ENCODE data around the gene ESX1.
A peak's percentile ranks its signal among the peaks of the same experiment; 100 is the strongest.

The ESX1 gene

GRCh38 chrX:104282166-104282725 is 27.5 kb upstream of the ESX1 start:
- Histone ChIP-seq H2BK15ac (replicated peaks; ENCODE audit: low read depth) (no peak overlapping the region), H3K79me1 (ENCODE audit: low read length) (no peaks in the 10 kb centered on the region), H3K4me1 (ENCODE audit: control insufficient read depth, low read depth, low read length) (no peaks in the 10 kb centered on the region), H3K18ac (ENCODE audit: low read length) (no peak overlapping the region), H4K5ac (ENCODE audit: low read length) (no peak overlapping the region), H4K8ac (ENCODE audit: low read depth, low read length) (no peak overlapping the region), H3K4me2 (ENCODE audit: low read length) (no peak overlapping the region), H3K56ac (ENCODE audit: low read length) (no peak overlapping the region), H3K36me3 (ENCODE audit: control insufficient read depth, insufficient read depth, low read length) (no peaks in the 10 kb centered on the region), H2BK120ac (ENCODE audit: low read depth, low read length) (no peak overlapping the region), H3K79me2 (ENCODE audit: control insufficient read depth, insufficient read depth, low read length) (no peaks in the 10 kb centered on the region), H3K4ac (ENCODE audit: low read depth, low read length) (no peak overlapping the region), H3K23ac (ENCODE audit: low read length) (no peak overlapping the region), H3K4me3 (ENCODE audit: low read length) (no peak overlapping the region), H2AK5ac (ENCODE audit: low read length) (no peak overlapping the region), H3K27me3 (ENCODE audit: insufficient read depth, low read length, poor library complexity) (no peaks in the 10 kb centered on the region), H3K27ac (ENCODE audit: low read depth, low read length) (no peak overlapping the region), H2BK5ac (ENCODE audit: low read length) (no peak overlapping the region), H3K9ac (ENCODE audit: low read length) (no peak overlapping the region)
- no CpG with 5 or more reads among the region's 9 CpGs for WGBS (ENCODE audit: extremely low coverage, insufficient coverage, low lambda C conversion rate)
- DNase-seq, result no peak

GRCh38 chrX:104281564-104281963 is 26.8 kb upstream of the ESX1 start:
- Histone ChIP-seq H2BK15ac (replicated peaks; ENCODE audit: low read depth) (no peak overlapping the region), H3K27ac (ENCODE audit: low read depth, low read length) (no peak overlapping the region), H3K4me2 (ENCODE audit: low read length) (no peak overlapping the region), H3K4me1 (ENCODE audit: control insufficient read depth, low read depth, low read length) (no peaks in the 10 kb centered on the region), H3K4me3 (ENCODE audit: low read length) (no peak overlapping the region), H2AK5ac (ENCODE audit: low read length) (no peak overlapping the region), H2BK5ac (ENCODE audit: low read length) (no peak overlapping the region), H4K5ac (ENCODE audit: low read length) (no peak overlapping the region), H3K4ac (ENCODE audit: low read depth, low read length) (no peak overlapping the region), H3K79me2 (ENCODE audit: control insufficient read depth, insufficient read depth, low read length) (no peaks in the 10 kb centered on the region), H3K18ac (ENCODE audit: low read length) (no peak overlapping the region), H4K8ac (ENCODE audit: low read depth, low read length) (no peak overlapping the region), H3K9ac (ENCODE audit: low read length) (no peak overlapping the region), H3K56ac (ENCODE audit: low read length) (no peak overlapping the region), H3K27me3 (ENCODE audit: insufficient read depth, low read length, poor library complexity) (no peaks in the 10 kb centered on the region), H2BK120ac (ENCODE audit: low read depth, low read length) (no peak overlapping the region), H3K23ac (ENCODE audit: low read length) (no peak overlapping the region), H3K36me3 (ENCODE audit: control insufficient read depth, insufficient read depth, low read length) (no peaks in the 10 kb centered on the region), H3K79me1 (ENCODE audit: low read length) (no peaks in the 10 kb centered on the region)
- no peak for DNase-seq
- no CpG with 5 or more reads among the region's 4 CpGs for WGBS (ENCODE audit: extremely low coverage, insufficient coverage, low lambda C conversion rate)

- Histone ChIP-seq H2BK5ac (ENCODE audit: low read length) (no peak overlapping the region), H3K36me3 (ENCODE audit: control insufficient read depth, insufficient read depth, low read length) (no peaks in the 10 kb centered on the region), H4K8ac (ENCODE audit: low read depth, low read length) (no peak overlapping the region), H3K79me2 (ENCODE audit: control insufficient read depth, insufficient read depth, low read length) (no peaks in the 10 kb centered on the region), H2BK15ac (replicated peaks; ENCODE audit: low read depth) (no peak overlapping the region), H3K4me3 (ENCODE audit: low read length) (no peak overlapping the region), H3K9ac (ENCODE audit: low read length) (no peak overlapping the region), H3K56ac (ENCODE audit: low read length) (no peak overlapping the region), H3K23ac (ENCODE audit: low read length) (no peak overlapping the region), H4K5ac (ENCODE audit: low read length) (no peak overlapping the region), H3K4me2 (ENCODE audit: low read length) (no peak overlapping the region), H3K27me3 (ENCODE audit: insufficient read depth, low read length, poor library complexity) (no peaks in the 10 kb centered on the region), H3K18ac (ENCODE audit: low read length) (no peak overlapping the region), H2BK120ac (ENCODE audit: low read depth, low read length) (no peak overlapping the region), H3K79me1 (ENCODE audit: low read length) (no peaks in the 10 kb centered on the region), H3K4me1 (ENCODE audit: control insufficient read depth, low read depth, low read length) (no peaks in the 10 kb centered on the region), H2AK5ac (ENCODE audit: low read length) (no peak overlapping the region), H3K27ac (ENCODE audit: low read depth, low read length) (no peak overlapping the region), H3K4ac (ENCODE audit: low read depth, low read length) (no peak overlapping the region)
- WGBS (ENCODE audit: extremely low coverage, insufficient coverage, low lambda C conversion rate), result no CpG with 5 or more reads among the region's 5 CpGs
- no peak for DNase-seq
These were observed 25.9 kb upstream of the ESX1 start for GRCh38 chrX:104280609-104281008.

GRCh38 chrX:104270916-104271512 is 16.3 kb upstream of the ESX1 start:
- Histone ChIP-seq H3K23ac (ENCODE audit: low read length) (no peak overlapping the region), H4K8ac (ENCODE audit: low read depth, low read length) (no peak overlapping the region), H3K4me3 (ENCODE audit: low read length) (no peak overlapping the region), H3K36me3 (ENCODE audit: control insufficient read depth, insufficient read depth, low read length) (no peaks in the 10 kb centered on the region), H3K79me2 (ENCODE audit: control insufficient read depth, insufficient read depth, low read length) (no peaks in the 10 kb centered on the region), H4K5ac (ENCODE audit: low read length) (no peak overlapping the region), H2AK5ac (ENCODE audit: low read length) (no peak overlapping the region), H3K79me1 (ENCODE audit: low read length) (no peaks in the 10 kb centered on the region), H3K4ac (ENCODE audit: low read depth, low read length) (no peak overlapping the region), H3K27ac (ENCODE audit: low read depth, low read length) (no peak overlapping the region), H2BK5ac (ENCODE audit: low read length) (no peak overlapping the region), H2BK120ac (ENCODE audit: low read depth, low read length) (no peak overlapping the region), H3K4me2 (ENCODE audit: low read length) (no peak overlapping the region), H3K9ac (ENCODE audit: low read length) (no peak overlapping the region), H3K4me1 (ENCODE audit: control insufficient read depth, low read depth, low read length) (no peaks in the 10 kb centered on the region), H3K18ac (ENCODE audit: low read length) (no peak overlapping the region), H3K27me3 (ENCODE audit: insufficient read depth, low read length, poor library complexity) (no peaks in the 10 kb centered on the region), H3K56ac (ENCODE audit: low read length) (no peak overlapping the region), H2BK15ac (replicated peaks; ENCODE audit: low read depth) (no peak overlapping the region)
- no CpG with 5 or more reads among the region's 7 CpGs for WGBS (ENCODE audit: extremely low coverage, insufficient coverage, low lambda C conversion rate)
- peak; percentile 59 for DNase-seq

GRCh38 chrX:104270212-104270611 is 15.5 kb upstream of the ESX1 start:
- Histone ChIP-seq H3K23ac (ENCODE audit: low read length) (no peak overlapping the region), H3K79me1 (ENCODE audit: low read length) (no peaks in the 10 kb centered on the region), H3K4me2 (ENCODE audit: low read length) (no peak overlapping the region), H2AK5ac (ENCODE audit: low read length) (no peak overlapping the region), H3K27ac (ENCODE audit: low read depth, low read length) (no peak overlapping the region), H3K36me3 (ENCODE audit: control insufficient read depth, insufficient read depth, low read length) (no peaks in the 10 kb centered on the region), H4K8ac (ENCODE audit: low read depth, low read length) (no peak overlapping the region), H4K5ac (ENCODE audit: low read length) (no peak overlapping the region), H2BK120ac (ENCODE audit: low read depth, low read length) (no peak overlapping the region), H3K4me1 (ENCODE audit: control insufficient read depth, low read depth, low read length) (no peaks in the 10 kb centered on the region), H2BK5ac (ENCODE audit: low read length) (no peak overlapping the region), H3K9ac (ENCODE audit: low read length) (no peak overlapping the region), H3K56ac (ENCODE audit: low read length) (no peak overlapping the region), H3K27me3 (ENCODE audit: insufficient read depth, low read length, poor library complexity) (no peaks in the 10 kb centered on the region), H2BK15ac (replicated peaks; ENCODE audit: low read depth) (no peak overlapping the region), H3K4ac (ENCODE audit: low read depth, low read length) (no peak overlapping the region), H3K18ac (ENCODE audit: low read length) (no peak overlapping the region), H3K79me2 (ENCODE audit: control insufficient read depth, insufficient read depth, low read length) (no peaks in the 10 kb centered on the region), H3K4me3 (ENCODE audit: low read length) (no peak overlapping the region)
- DNase-seq, result peak; percentile 44
- WGBS (ENCODE audit: extremely low coverage, insufficient coverage, low lambda C conversion rate), result no CpG with 5 or more reads among the region's 6 CpGs

GRCh38 chrX:104255465-104255864 is 732 bp upstream of the ESX1 start:
- H3K4me3 ChIP-seq (ENCODE audit: low read length), result no peak overlapping the region

More at GRCh38 chrX:104255465-104255864, 732 bp upstream of the ESX1 start:
- H3K36me3 ChIP-seq (ENCODE audit: control insufficient read depth, insufficient read depth, low read length), result no peaks in the 10 kb centered on the region
- no peaks in the 10 kb centered on the region for H3K79me2 ChIP-seq (ENCODE audit: control insufficient read depth, insufficient read depth, low read length)
- H2BK15ac ChIP-seq (replicated peaks; ENCODE audit: low read depth), result no peak overlapping the region
- no peak overlapping the region for H2BK120ac ChIP-seq (ENCODE audit: low read depth, low read length)
- no peak overlapping the region for H2AK5ac ChIP-seq (ENCODE audit: low read length)
- H4K5ac ChIP-seq (ENCODE audit: low read length), result no peak overlapping the region
- H3K27ac ChIP-seq (ENCODE audit: low read depth, low read length), result no peak overlapping the region
- H4K8ac ChIP-seq (ENCODE audit: low read depth, low read length), result no peak overlapping the region
- no peak overlapping the region for H3K4me2 ChIP-seq (ENCODE audit: low read length)
- H3K79me1 ChIP-seq (ENCODE audit: low read length), result no peaks in the 10 kb centered on the region
- H3K23ac ChIP-seq (ENCODE audit: low read length), result no peak overlapping the region
- no peak overlapping the region for H3K4ac ChIP-seq (ENCODE audit: low read depth, low read length)
- no peak for DNase-seq
- H3K9ac ChIP-seq (ENCODE audit: low read length), result no peak overlapping the region
- no peak overlapping the region for H3K56ac ChIP-seq (ENCODE audit: low read length)
- WGBS (ENCODE audit: extremely low coverage, insufficient coverage, low lambda C conversion rate), result no CpG with 5 or more reads among the region's 13 CpGs
- H3K18ac ChIP-seq (ENCODE audit: low read length), result no peak overlapping the region
- no peaks in the 10 kb centered on the region for H3K4me1 ChIP-seq (ENCODE audit: control insufficient read depth, low read depth, low read length)
- no peak overlapping the region for H2BK5ac ChIP-seq (ENCODE audit: low read length)
- peaks cover 19% of the 10 kb centered on the region for H3K27me3 ChIP-seq (ENCODE audit: insufficient read depth, low read length, poor library complexity)

All from mesendoderm (in vitro differentiated cells).